Measurements from ENCODE around the gene NFIA. TPM values are rescaled to one million over a fixed set of nuclear protein-coding genes. Genes with fewer than 3 reads are reported as not detected.

The NFIA gene
- polyA plus RNA-seq, 3 donors = 14.4 to 14.7 (median 14.6) TPM

- DNase-seq = no peak
These were observed 343.9 kb downstream of the NFIA start for GRCh38 chr1:61426254-61426653.

GRCh38 chr1:61426885-61427284 is 344.5 kb downstream of the NFIA start:
- no peak for DNase-seq

GRCh38 chr1:61427510-61427909 is 345.1 kb downstream of the NFIA start:
- DNase-seq = no peak

- DNase-seq = no peak
These were observed 345.8 kb downstream of the NFIA start for GRCh38 chr1:61428146-61428545.

- DNase-seq = no peak
These were observed 350.4 kb downstream of the NFIA start for GRCh38 chr1:61432616-61433388.

GRCh38 chr1:61433646-61434045 is 351.3 kb downstream of the NFIA start:
- DNase-seq = no peak

GRCh38 chr1:61434276-61434675 is 351.9 kb downstream of the NFIA start:
- DNase-seq = no peak

- no peak for DNase-seq
These were observed 352.9 kb downstream of the NFIA start for GRCh38 chr1:61435226-61435625.

GRCh38 chr1:61436016-61436415 is 353.7 kb downstream of the NFIA start:
- no peak for DNase-seq

- DNase-seq = no peak
These were observed 354.2 kb downstream of the NFIA start for GRCh38 chr1:61436491-61437120.

- DNase-seq = no peak
These were observed 356.9 kb downstream of the NFIA start for GRCh38 chr1:61439234-61439633.

- no peak for DNase-seq
These were observed 359.4 kb downstream of the NFIA start for GRCh38 chr1:61441723-61442262.

GRCh38 chr1:61442544-61442943 is 360.2 kb downstream of the NFIA start:
- no peak for DNase-seq

- no peak for DNase-seq
These were observed 361.9 kb downstream of the NFIA start for GRCh38 chr1:61444288-61444687.

GRCh38 chr1:61445269-61445825 is 363.0 kb downstream of the NFIA start:
- no peak for DNase-seq

GRCh38 chr1:61446531-61446991 is 364.2 kb downstream of the NFIA start:
- no peak for DNase-seq

GRCh38 chr1:61447106-61447967 is 365.0 kb downstream of the NFIA start:
- no peak for DNase-seq

GRCh38 chr1:61447968-61448430 is 365.6 kb downstream of the NFIA start:
- no peak for DNase-seq

- DNase-seq = no peak
These were observed 366.6 kb downstream of the NFIA start for GRCh38 chr1:61448914-61449313.

GRCh38 chr1:61449410-61449809 is 367.0 kb downstream of the NFIA start:
- no peak for DNase-seq

- no peak for DNase-seq
These were observed 368.1 kb downstream of the NFIA start for GRCh38 chr1:61450454-61450853.

Measured in renal pelvis (tissue), 4 donors.